Measurements from ENCODE around the gene CLCN6. TPM values are rescaled to one million over a fixed set of nuclear protein-coding genes. Genes with fewer than 3 reads are reported as not detected.

CLCN6 gene
- total and polyA plus RNA-seq, 2 of the 13 experiments (the other 11 are each of a cell fraction or from before 2014, with no cell fraction given): 14.9 to 19.3 TPM

DNA sequence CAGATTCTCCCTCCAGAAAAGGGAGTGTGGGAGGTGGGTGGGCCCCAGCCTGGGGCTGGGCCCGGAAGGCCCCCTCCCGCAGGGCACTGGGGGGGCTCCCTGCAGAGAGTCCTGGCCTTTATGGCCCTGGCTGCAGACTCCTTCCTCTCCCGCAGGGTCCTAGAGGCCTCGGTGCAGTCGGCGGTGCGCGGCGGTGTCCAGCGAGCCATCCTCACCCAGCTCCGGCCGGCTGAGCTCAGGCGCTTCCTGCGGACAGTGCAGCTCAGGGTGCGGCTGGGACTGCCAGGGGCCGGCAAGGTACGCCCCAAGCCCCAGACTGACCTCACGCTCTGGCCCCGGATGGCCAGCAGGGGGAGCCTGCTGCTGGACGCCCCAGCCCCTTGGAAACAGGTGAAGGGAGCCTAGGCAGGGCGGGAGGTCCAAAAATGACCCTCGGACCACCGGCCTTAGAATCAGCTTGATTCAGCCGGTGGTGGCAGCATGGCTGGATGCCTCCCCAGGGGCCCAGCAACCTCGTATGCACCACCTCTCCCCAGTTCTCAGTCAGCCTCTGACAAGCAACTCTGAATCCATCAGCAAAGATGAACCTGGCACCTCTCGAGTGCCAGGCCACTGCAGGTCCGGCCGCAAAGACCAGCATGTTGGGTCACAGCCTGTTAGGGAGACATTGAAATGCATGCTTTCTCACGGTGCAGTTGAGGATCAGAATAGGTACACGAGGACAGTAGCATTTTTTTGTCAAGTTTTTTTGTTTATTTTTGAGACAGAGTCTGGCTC lies 20.8 kb upstream of the CLCN6 start (continued):
- TF ChIP-seq ZNF598 (CRISPR knock-in tag; IDR thresholded peaks at IDR 0.05; ENCODE audit: borderline replicate concordance): peak; percentile 63; the same call in 1 of the 2 replicates
- TF ChIP-seq, protein P1, sequence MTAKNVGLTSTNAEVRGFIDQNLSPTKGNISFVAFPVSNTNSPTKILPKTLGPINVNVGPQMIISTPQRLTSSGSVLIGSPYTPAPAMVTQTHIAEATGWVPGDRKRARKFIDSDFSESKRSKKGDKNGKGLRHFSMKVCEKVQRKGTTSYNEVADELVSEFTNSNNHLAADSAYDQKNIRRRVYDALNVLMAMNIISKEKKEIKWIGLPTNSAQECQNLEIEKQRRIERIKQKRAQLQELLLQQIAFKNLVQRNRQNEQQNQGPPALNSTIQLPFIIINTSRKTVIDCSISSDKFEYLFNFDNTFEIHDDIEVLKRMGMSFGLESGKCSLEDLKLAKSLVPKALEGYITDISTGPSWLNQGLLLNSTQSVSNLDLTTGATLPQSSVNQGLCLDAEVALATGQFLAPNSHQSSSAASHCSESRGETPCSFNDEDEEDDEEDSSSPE (CRISPR knock-in tag; IDR thresholded peaks at IDR 0.05): no peak
- TF ChIP-seq, protein P2, sequence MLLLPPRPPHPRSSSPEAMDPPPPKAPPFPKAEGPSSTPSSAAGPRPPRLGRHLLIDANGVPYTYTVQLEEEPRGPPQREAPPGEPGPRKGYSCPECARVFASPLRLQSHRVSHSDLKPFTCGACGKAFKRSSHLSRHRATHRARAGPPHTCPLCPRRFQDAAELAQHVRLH (CRISPR knock-in tag; IDR thresholded peaks at IDR 0.05; ENCODE audit: borderline replicate concordance, low read depth): no peak
- no peak; the same call in 1 of the 2 replicates for TF ChIP-seq ZSCAN21 (CRISPR knock-in tag; IDR thresholded peaks at IDR 0.05; ENCODE audit: borderline replicate concordance)
- 0 out of 2 replicates have a peak, but pooled peaks have one; percentile 48 for TF ChIP-seq ZMYM4 (CRISPR knock-in tag; IDR thresholded peaks at IDR 0.05)
- TF ChIP-seq HNRNPLL (IDR thresholded peaks at IDR 0.05; ENCODE audit: low read depth, low read length, poor library complexity, severe bottlenecking): peak; percentile 73
- no peak for TF ChIP-seq ATM (IDR thresholded peaks at IDR 0.05; ENCODE audit: borderline replicate concordance)
- TF ChIP-seq NR2C2 (CRISPR knock-in tag; IDR thresholded peaks at IDR 0.05; ENCODE audit: borderline replicate concordance): peak; percentile 53; the same call in 1 of the 2 replicates
- no peak for TF ChIP-seq ZNF782 (CRISPR knock-in tag; IDR thresholded peaks at IDR 0.05; ENCODE audit: borderline replicate concordance)
- TF ChIP-seq, protein P3, sequence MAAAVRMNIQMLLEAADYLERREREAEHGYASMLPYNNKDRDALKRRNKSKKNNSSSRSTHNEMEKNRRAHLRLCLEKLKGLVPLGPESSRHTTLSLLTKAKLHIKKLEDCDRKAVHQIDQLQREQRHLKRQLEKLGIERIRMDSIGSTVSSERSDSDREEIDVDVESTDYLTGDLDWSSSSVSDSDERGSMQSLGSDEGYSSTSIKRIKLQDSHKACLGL (CRISPR knock-in tag; IDR thresholded peaks at IDR 0.05): 0 out of 2 replicates have a peak, but pooled peaks have one; percentile 63
- no peak for TF ChIP-seq ZNF777 (CRISPR knock-in tag; IDR thresholded peaks at IDR 0.05)

Measured in HepG2 (cell line).